Parathyroid adenoma (tissue), 2 donors: Measurements from ENCODE around the gene ETNK2.
A peak's percentile ranks its signal among the peaks of the same experiment; 100 is the strongest.

Experiments
- H2AFZ ChIP-seq: fragments of 300-600 bp; sonication (generic); one replicate; pipeline ENCODE4 v1.7.0; 2017; ENCODE audit warnings: antibody characterized with exemption, mild to moderate bottlenecking
- H3K27ac ChIP-seq: fragments of 300-600 bp; sonication (generic); one replicate; pipeline ENCODE4 v1.7.0; 2017
- H3K27me3 ChIP-seq: fragments of 300-600 bp; sonication (generic); one replicate; pipeline ENCODE4 v1.7.0; 2017; ENCODE audit warnings: low read length; ENCODE audit not compliant: control insufficient read depth, insufficient read depth
- H3K36me3 ChIP-seq: fragments of 300-600 bp; sonication (generic); one replicate; pipeline ENCODE4 v1.7.0; 2017; ENCODE audit warnings: low read length; ENCODE audit not compliant: control insufficient read depth, insufficient read depth
- H3K4me1 ChIP-seq: fragments of 300-600 bp; sonication (generic); one replicate; pipeline ENCODE4 v1.7.0; 2017; ENCODE audit warnings: control low read depth
- H3K4me2 ChIP-seq: fragments of 300-600 bp; sonication (generic); one replicate; pipeline ENCODE4 v1.7.0; 2017; ENCODE audit warnings: low read length
- H3K4me3 ChIP-seq: fragments of 300-600 bp; sonication (generic); one replicate; pipeline ENCODE4 v1.7.0; 2017; ENCODE audit warnings: low read depth, low read length
- H3K79me2 ChIP-seq: fragments of 300-600 bp; sonication (generic); one replicate; pipeline ENCODE4 v1.7.0; 2017; ENCODE audit warnings: control low read depth
- H3K9ac ChIP-seq: fragments of 300-600 bp; sonication (generic); one replicate; pipeline ENCODE4 v1.7.0; 2017; ENCODE audit warnings: mild to moderate bottlenecking
- H3K9me3 ChIP-seq: fragments of 300-600 bp; sonication (generic); one replicate; pipeline ENCODE4 v1.7.0; 2017; ENCODE audit warnings: low read length; ENCODE audit not compliant: control insufficient read depth
- CTCF ChIP-seq: fragments of 300-600 bp; sonication (generic); IDR thresholded peaks from one replicate; pipeline ENCODE4 v1.7.0; 2017; ENCODE audit warnings: antibody characterized with exemption, mild to moderate bottlenecking
- donor health status: primary hyperparathyroidism.

The ETNK2 gene

GRCh38 chr1:204151552-204152309, at the start of gene ETNK2:
TSS of gene ETNK2 (minus strand) at chr1:204152044. CDS start at chr1:204151852, 192 bp downstream.
- H3K9ac ChIP-seq = no peak within 1 kb of the TSS

GRCh38 chr1:204201348-204202040, 49.6 kb upstream of the ETNK2 start:
- no peak for TF ChIP-seq CTCF
- no peak overlapping the region for H3K4me3 ChIP-seq
- no peaks in the 10 kb centered on the region for H3K27me3 ChIP-seq
- H3K27ac ChIP-seq = no peak overlapping the region
- H3K4me1 ChIP-seq = peaks cover 7% of the 10 kb centered on the region
- no peaks in the 10 kb centered on the region for H3K36me3 ChIP-seq
- no peak overlapping the region for H3K4me2 ChIP-seq
- no peaks in the 10 kb centered on the region for H3K79me2 ChIP-seq
- H3K9ac ChIP-seq = no peak overlapping the region
- no peak overlapping the region for H2AFZ ChIP-seq
- no peaks in the 10 kb centered on the region for H3K9me3 ChIP-seq

More at GRCh38 chr1:204151552-204152309, at the start of gene ETNK2:
- Histone ChIP-seq H3K9me3 (no peaks in the 10 kb centered on the region), H3K36me3 (no peaks in the 10 kb centered on the region), H3K4me2 (peak within 1 kb of the TSS; percentile 76), H3K79me2 (no peaks in the 10 kb centered on the region), H2AFZ (peak within 1 kb of the TSS; percentile 89), H3K4me3 (peak within 1 kb of the TSS; percentile 86), H3K27me3 (no peaks in the 10 kb centered on the region), H3K27ac (peak within 1 kb of the TSS; percentile 75), H3K4me1 (peaks cover 11% of the 10 kb centered on the region)
- TF ChIP-seq CTCF = no peak

- Histone ChIP-seq H2AFZ (no peak overlapping the region), H3K79me2 (no peaks in the 10 kb centered on the region), H3K9me3 (no peaks in the 10 kb centered on the region), H3K4me3 (no peak overlapping the region), H3K36me3 (no peaks in the 10 kb centered on the region), H3K4me2 (no peak overlapping the region), H3K27me3 (no peaks in the 10 kb centered on the region), H3K9ac (no peak overlapping the region), H3K27ac (no peak overlapping the region), H3K4me1 (no peaks in the 10 kb centered on the region)
- TF ChIP-seq CTCF = no peak
Observed at GRCh38 chr1:204199579-204199978, 47.7 kb upstream of the ETNK2 start.

- H3K4me1 ChIP-seq = no peaks in the 10 kb centered on the region
- no peak overlapping the region for H3K4me3 ChIP-seq
- H3K27me3 ChIP-seq = no peaks in the 10 kb centered on the region
- no peak overlapping the region for H3K27ac ChIP-seq
- no peaks in the 10 kb centered on the region for H3K36me3 ChIP-seq
- H3K9me3 ChIP-seq = no peaks in the 10 kb centered on the region
- TF ChIP-seq CTCF = no peak
- H3K79me2 ChIP-seq = no peaks in the 10 kb centered on the region
- H3K9ac ChIP-seq = no peak overlapping the region
- H3K4me2 ChIP-seq = no peak overlapping the region
- H2AFZ ChIP-seq = peak overlapping the region; percentile 33
Observed at GRCh38 chr1:204198348-204199340, 46.8 kb upstream of the ETNK2 start.
